Hepatocyte (in vitro differentiated cells): Measurements from ENCODE around the gene RAB3GAP2. TPM values are rescaled to one million over a fixed set of nuclear protein-coding genes. Genes with fewer than 3 reads are reported as not detected.
A peak's percentile ranks its signal among the peaks of the same experiment; 100 is the strongest.

Experiments
- DNase-seq: peaks from one replicate; pipeline ENCODE4 v3.0.0-alpha.2; 2016; ENCODE audit warnings: low spot score
- H2AFZ ChIP-seq: fragments of 200-600 bp; sonication (generic); 2 replicates; pipeline ENCODE4 v1.6.0; 2016; ENCODE audit warnings: antibody characterized with exemption, mild to moderate bottlenecking
- H3K27ac ChIP-seq: fragments of 200-600 bp; sonication (generic); 2 replicates; pipeline ENCODE4 v1.5.1; 2016; ENCODE audit warnings: mild to moderate bottlenecking
- H3K27me3 ChIP-seq: fragments of 200-600 bp; sonication (generic); 2 replicates; pipeline ENCODE4 v1.6.1; 2016
- H3K36me3 ChIP-seq: fragments of 200-600 bp; sonication (generic); replicated peaks from 2 replicates; pipeline ENCODE4 v1.5.1; 2016; ENCODE audit warnings: low read depth; ENCODE audit not compliant: insufficient read depth
- H3K4me1 ChIP-seq: fragments of 200-600 bp; sonication (generic); 2 replicates; pipeline ENCODE4 v1.5.1; 2016; ENCODE audit warnings: mild to moderate bottlenecking, moderate library complexity; ENCODE audit not compliant: insufficient read depth
- H3K4me2 ChIP-seq: fragments of 200-600 bp; sonication (generic); 2 replicates; pipeline ENCODE4 v1.6.0; 2016
- H3K4me3 ChIP-seq: fragments of 200-600 bp; sonication (generic); 2 replicates; pipeline ENCODE4 v1.5.1; 2016; ENCODE audit warnings: mild to moderate bottlenecking
- H3K79me2 ChIP-seq: fragments of 200-600 bp; sonication (generic); 2 replicates; pipeline ENCODE4 v1.6.0; 2017; ENCODE audit warnings: mild to moderate bottlenecking
- H3K9me2 ChIP-seq: fragments of 200-600 bp; sonication (generic); replicated peaks from 2 replicates; pipeline ENCODE4 v1.6.0; 2017; ENCODE audit warnings: mild to moderate bottlenecking; ENCODE audit not compliant: insufficient read depth
- H3K9me3 ChIP-seq: fragments of 200-600 bp; sonication (generic); 2 replicates; pipeline ENCODE4 v1.5.1; 2016; ENCODE audit warnings: low read depth, mild to moderate bottlenecking
- H4K20me1 ChIP-seq: fragments of 200-600 bp; sonication (generic); 2 replicates; pipeline ENCODE4 v1.6.0; 2016; ENCODE audit warnings: mild to moderate bottlenecking; ENCODE audit not compliant: insufficient read depth, poor library complexity, severe bottlenecking
- CTCF ChIP-seq: fragments of 200-600 bp; sonication (generic); IDR thresholded peaks from 2 replicates; pipeline ENCODE4 v1.5.1; 2016; ENCODE audit warnings: antibody characterized with exemption, mild to moderate bottlenecking; ENCODE audit not compliant: poor library complexity
- EZH2 ChIP-seq: fragments of 200-600 bp; sonication (generic); IDR thresholded peaks from 2 replicates; pipeline ENCODE4 v1.6.1; 2016; ENCODE audit warnings: antibody characterized with exemption, mild to moderate bottlenecking, borderline replicate concordance
- EZH2phosphoT487 ChIP-seq: fragments of 200-600 bp; sonication (generic); IDR thresholded peaks from one replicate; pipeline ENCODE4 v1.6.1; 2018; ENCODE audit warnings: antibody characterized with exemption, mild to moderate bottlenecking, low read depth, moderate library complexity; ENCODE audit not compliant: unreplicated experiment, severe bottlenecking
- WGBS: methylation state at CpG from one replicate; pipeline ENCODE4 v1.1.6; 2016; ENCODE audit warnings: low lambda C conversion rate; ENCODE audit errors: missing lambda C conversion rate; 5-methylcytosine and 5-hydroxymethylcytosine counted together
- polyA plus RNA-seq: library from polyadenylated mRNA; unstranded; fragments of >200 nt; fragmentation: Nextera tagmentation; extraction: Ambion mirVana; gene quantifications from 2 replicates; pipeline ENCODE4 v1.2.1, GENCODE V29; 2016
- total RNA-seq: library from RNA; depleted of rRNA; stranded (reverse); fragments of >200 nt; gene quantifications from 2 replicates; pipeline ENCODE4 v1.2.3, GENCODE V29; 2014

The RAB3GAP2 gene
- total and polyA plus RNA-seq, 2 experiments from 2014 or later, result 13.7 to 31.6 TPM

GRCh38 chr1:220198186-220199005 lies 73.9 kb downstream of the RAB3GAP2 start:
- H3K79me2 ChIP-seq, result no peaks in the 10 kb centered on the region
- WGBS, result 94% methylated on average over 5 of the region's 5 CpGs
- H3K4me3 ChIP-seq, result no peak overlapping the region
- no peak overlapping the region for H3K4me2 ChIP-seq
- no peak for DNase-seq
- no peak overlapping the region for H2AFZ ChIP-seq
- H3K27me3 ChIP-seq, result no peaks in the 10 kb centered on the region
- H4K20me1 ChIP-seq, result no peaks in the 10 kb centered on the region
- H3K4me1 ChIP-seq, result no peaks in the 10 kb centered on the region
- H3K27ac ChIP-seq, result no peak overlapping the region
- no peaks in the 10 kb centered on the region for H3K36me3 ChIP-seq
- no peaks in the 10 kb centered on the region for H3K9me3 ChIP-seq
- no peaks in the 10 kb centered on the region for H3K9me2 ChIP-seq
- TF ChIP-seq CTCF, result no peak
- TF ChIP-seq EZH2phosphoT487, result no peak
- no peak for TF ChIP-seq EZH2

- DNase-seq, result no peak
- Histone ChIP-seq H3K27ac (no peak overlapping the region), H3K9me3 (no peaks in the 10 kb centered on the region), H3K27me3 (no peaks in the 10 kb centered on the region), H3K9me2 (no peaks in the 10 kb centered on the region), H2AFZ (no peak overlapping the region), H3K79me2 (no peaks in the 10 kb centered on the region), H4K20me1 (no peaks in the 10 kb centered on the region), H3K4me3 (no peak overlapping the region), H3K4me2 (no peak overlapping the region), H3K36me3 (no peaks in the 10 kb centered on the region), H3K4me1 (no peaks in the 10 kb centered on the region)
- TF ChIP-seq EZH2, result no peak
- no peak for TF ChIP-seq CTCF
- no peak for TF ChIP-seq EZH2phosphoT487
Measured at GRCh38 chr1:220195701-220196100, 76.6 kb downstream of the RAB3GAP2 start.

- Histone ChIP-seq H3K9me2 (no peaks in the 10 kb centered on the region), H3K27ac (no peak overlapping the region), H3K4me2 (no peak overlapping the region), H4K20me1 (peaks cover 3% of the 10 kb centered on the region), H3K36me3 (no peaks in the 10 kb centered on the region), H3K27me3 (no peaks in the 10 kb centered on the region), H3K4me1 (no peaks in the 10 kb centered on the region), H3K4me3 (no peak overlapping the region), H2AFZ (no peak overlapping the region), H3K9me3 (no peaks in the 10 kb centered on the region), H3K79me2 (no peaks in the 10 kb centered on the region)
- no peak for TF ChIP-seq EZH2
- TF ChIP-seq CTCF, result peak; percentile 62
- TF ChIP-seq EZH2phosphoT487, result no peak
- 100% methylated on average over 1 of the region's 1 CpG for WGBS
- DNase-seq, result peak; percentile 15
Measured at GRCh38 chr1:220189750-220190347, 82.4 kb downstream of the RAB3GAP2 start.
